WERI-Rb-1 (cell line): ENCODE data around the gene TECPR2.

Source experiments
- DNase-seq: peaks from one replicate; pipeline ENCODE4 v3.0.0-alpha.2; 2020
- H3K27ac ChIP-seq: fragments of 250-450 bp; sonication (Bioruptor Pico); 2 replicates; pipeline ENCODE4 v1.5.1; 2020; ENCODE audit warnings: mild to moderate bottlenecking, moderate library complexity
- H3K27me3 ChIP-seq: fragments of 250-450 bp; sonication (Bioruptor Pico); 2 replicates; pipeline ENCODE4 v1.5.1; 2021; ENCODE audit warnings: mild to moderate bottlenecking, low read depth, moderate library complexity; ENCODE audit not compliant: insufficient read depth, severe bottlenecking
- H3K36me3 ChIP-seq: fragments of 250-450 bp; sonication (Bioruptor Pico); 2 replicates; pipeline ENCODE4 v1.5.1; 2020; ENCODE audit warnings: mild to moderate bottlenecking, moderate library complexity
- H3K4me3 ChIP-seq: 2 replicates; pipeline ENCODE4 v1.5.1; 2011; ENCODE audit warnings: low read depth, mild to moderate bottlenecking, control low read depth, low read length
- H3K9me3 ChIP-seq: fragments of 250-450 bp; sonication (Bioruptor Pico); 2 replicates; pipeline ENCODE4 v1.5.1; 2021; ENCODE audit warnings: mild to moderate bottlenecking, moderate library complexity; ENCODE audit not compliant: severe bottlenecking
- CTCF ChIP-seq: IDR thresholded peaks from 2 replicates; pipeline ENCODE4 v1.5.1; 2011; ENCODE audit warnings: low read depth, mild to moderate bottlenecking, control low read depth, inconsistent platforms, low read length

The TECPR2 gene

GRCh38 chr14:102502571-102502970, 139.8 kb downstream of the TECPR2 start:
- Histone ChIP-seq H3K27me3 (no peaks in the 10 kb centered on the region), H3K4me3 (no peak overlapping the region), H3K36me3 (peaks cover 2% of the 10 kb centered on the region; the same call in 1 of the 2 replicates), H3K27ac (no peak overlapping the region), H3K9me3 (no peaks in the 10 kb centered on the region)
- no peak for TF ChIP-seq CTCF
- no peak for DNase-seq

GRCh38 chr14:102503641-102504327, 141.0 kb downstream of the TECPR2 start:
- peaks cover 7% of the 10 kb centered on the region for H3K36me3 ChIP-seq
- H3K9me3 ChIP-seq: no peaks in the 10 kb centered on the region
- TF ChIP-seq CTCF: no peak
- no peak overlapping the region for H3K27ac ChIP-seq
- no peak overlapping the region for H3K4me3 ChIP-seq
- no peak for DNase-seq
- H3K27me3 ChIP-seq: no peaks in the 10 kb centered on the region

- no peak for TF ChIP-seq CTCF
- peaks cover 6% of the 10 kb centered on the region for H3K36me3 ChIP-seq
- no peaks in the 10 kb centered on the region for H3K27me3 ChIP-seq
- no peak for DNase-seq
- H3K27ac ChIP-seq: no peak overlapping the region
- no peaks in the 10 kb centered on the region for H3K9me3 ChIP-seq
- H3K4me3 ChIP-seq: no peak overlapping the region
Observed at GRCh38 chr14:102504328-102504999, 141.7 kb downstream of the TECPR2 start.

DNA sequence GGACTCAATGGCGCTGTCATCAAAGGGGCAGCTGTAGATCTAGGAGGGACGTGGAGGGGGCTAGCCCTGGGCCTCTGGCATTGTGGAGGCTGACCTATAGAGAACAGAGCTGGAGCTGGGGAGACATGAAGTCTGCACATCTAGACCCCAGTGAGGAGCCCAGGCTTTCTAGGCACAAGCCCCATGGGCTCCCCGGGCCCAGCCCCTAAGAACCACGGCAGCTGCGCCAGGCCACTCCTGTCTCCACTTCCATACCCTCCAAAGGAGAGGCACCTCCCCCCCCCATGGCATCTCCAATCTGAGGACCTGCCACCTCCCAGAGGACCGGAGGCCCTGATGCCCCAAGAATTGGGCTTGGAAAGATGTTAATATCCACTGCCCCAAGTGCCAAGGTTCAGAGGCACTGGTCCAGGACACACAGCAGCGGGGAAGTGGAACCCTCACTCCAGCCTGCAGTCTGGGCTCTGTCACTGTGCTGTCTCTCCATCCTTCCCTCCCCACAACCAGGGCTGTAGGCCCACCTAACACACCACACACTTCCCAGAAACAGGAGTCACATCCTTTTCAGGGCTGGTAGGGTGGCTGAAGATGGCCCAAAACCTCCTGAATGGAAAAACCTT, 142.4 kb downstream of the TECPR2 start:
- no peak for TF ChIP-seq CTCF
- H3K9me3 ChIP-seq: no peaks in the 10 kb centered on the region
- H3K27ac ChIP-seq: no peak overlapping the region

DNA sequence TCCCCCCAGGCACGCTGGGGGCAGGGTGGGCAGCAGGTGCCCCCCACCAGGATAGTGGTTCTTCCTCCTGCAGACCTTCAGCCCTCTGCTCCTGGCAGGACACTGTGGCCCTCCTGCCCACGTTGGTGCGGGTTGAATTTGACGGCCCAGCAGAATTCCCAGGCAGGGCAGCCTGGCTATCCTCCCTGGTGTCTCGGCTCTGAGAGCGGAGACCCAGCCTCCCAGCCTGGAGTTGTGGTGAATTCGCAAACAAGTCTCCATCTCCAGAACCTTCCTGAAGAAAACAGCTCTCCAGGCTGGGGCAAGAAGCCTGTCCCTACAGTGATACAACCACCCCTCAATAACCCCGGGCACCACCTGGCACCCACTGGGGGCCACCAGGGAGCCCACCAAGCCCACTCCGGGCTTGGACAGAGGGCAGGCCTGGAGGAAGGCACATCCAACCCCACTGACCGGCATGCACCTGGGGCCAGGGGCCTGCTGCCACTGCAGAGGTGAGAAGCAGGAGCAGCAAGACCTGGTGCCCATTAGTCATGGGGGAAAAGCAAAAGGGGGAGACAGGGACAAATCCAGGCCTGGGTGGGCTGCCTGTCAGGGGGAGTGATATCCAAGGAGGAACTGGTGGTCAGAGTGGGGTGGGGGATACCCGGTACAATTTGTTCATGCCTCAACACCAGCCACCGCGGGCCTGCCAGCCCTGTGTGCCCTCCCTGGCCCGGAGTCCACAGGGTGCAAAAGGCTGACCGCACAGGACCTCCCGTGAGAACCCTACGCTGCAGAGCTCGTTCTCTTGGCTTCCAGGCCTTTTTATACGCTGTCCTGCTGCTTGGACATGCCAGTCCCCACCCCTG, 143.3 kb downstream of the TECPR2 start:
- Histone ChIP-seq H3K27ac (no peak overlapping the region), H3K27me3 (no peaks in the 10 kb centered on the region), H3K9me3 (no peaks in the 10 kb centered on the region), H3K4me3 (no peak overlapping the region), H3K36me3 (peaks cover 6% of the 10 kb centered on the region)
- no peak for DNase-seq
- TF ChIP-seq CTCF: no peak

More for the DNA sequence above, 142.4 kb downstream of the TECPR2 start:
- Histone ChIP-seq H3K27me3 (no peaks in the 10 kb centered on the region), H3K36me3 (peaks cover 6% of the 10 kb centered on the region), H3K4me3 (no peak overlapping the region)
- no peak for DNase-seq
